Measurements from ENCODE around the gene USP17L17.
"Not testable (repeated sequence)": the region's sequence is repeated elsewhere in the genome, so short reads cannot be mapped to it uniquely, and the experiment has no call there.

The USP17L17 gene

GRCh38 chr4:9243579-9243978 lies at the start of gene USP17L17:
Gene USP17L17 (plus strand): TSS chr4:9243879. CDS start chr4:9243879, 0 bp downstream.
- DNase-seq, result not testable (repeated sequence)

GRCh38 chr4:9210357-9210756 lies 33.3 kb upstream of the USP17L17 start, which contains the start of gene USP17L10:
Gene USP17L10 (plus strand): TSS chr4:9210657. CDS start chr4:9210657, 0 bp downstream.
- not testable (repeated sequence) for DNase-seq

- DNase-seq, result not testable (repeated sequence)
Observed at GRCh38 chr4:9214701-9215100, 29.0 kb upstream of the USP17L17 start.

GRCh38 chr4:9215105-9215504 lies 28.6 kb upstream of the USP17L17 start, which contains the start of gene USP17L11:
Gene USP17L11 (plus strand): TSS chr4:9215405. CDS start chr4:9215405, 0 bp downstream.
- not testable (repeated sequence) for DNase-seq

- DNase-seq, result not testable (repeated sequence)
Observed at GRCh38 chr4:9219852-9220251, 23.8 kb upstream of the USP17L17 start, which contains the start of gene USP17L12. Gene USP17L12 (plus strand): TSS chr4:9220152. CDS start chr4:9220152, 0 bp downstream.

GRCh38 chr4:9224596-9224995 lies 19.1 kb upstream of the USP17L17 start, which contains the start of gene USP17L13:
Gene USP17L13 (plus strand): TSS chr4:9224896. CDS start chr4:9224896, 0 bp downstream.
- not testable (repeated sequence) for DNase-seq

- not testable (repeated sequence) for DNase-seq
Observed at GRCh38 chr4:9230249-9230648, 13.4 kb upstream of the USP17L17 start.

GRCh38 chr4:9234085-9234484 lies 9.6 kb upstream of the USP17L17 start, which contains the start of gene USP17L15:
Gene USP17L15 (plus strand): TSS chr4:9234385. CDS start chr4:9234385, 0 bp downstream.
- DNase-seq, result not testable (repeated sequence)

- DNase-seq, result not testable (repeated sequence)
Observed at GRCh38 chr4:9238461-9238860, 5.2 kb upstream of the USP17L17 start.

GRCh38 chr4:9247953-9248680 lies 4.4 kb downstream of the USP17L17 start, which contains the start of gene USP17L18:
Gene USP17L18 (plus strand): TSS chr4:9248630. CDS start chr4:9248630, 0 bp downstream.
- not testable (repeated sequence) for DNase-seq

GRCh38 chr4:9253078-9253477 lies 9.4 kb downstream of the USP17L17 start, which contains the start of gene USP17L19:
Gene USP17L19 (plus strand): TSS chr4:9253378. CDS start chr4:9253378, 0 bp downstream.
- DNase-seq, result not testable (repeated sequence)

GRCh38 chr4:9257824-9258223 lies 14.1 kb downstream of the USP17L17 start, which contains the start of gene USP17L20:
Gene USP17L20 (plus strand): TSS chr4:9258124. CDS start chr4:9258124, 0 bp downstream.
- not testable (repeated sequence) for DNase-seq

GRCh38 chr4:9262572-9262971 lies 18.9 kb downstream of the USP17L17 start, which contains the start of gene USP17L21:
Gene USP17L21 (plus strand): TSS chr4:9262872. CDS start chr4:9262872, 0 bp downstream.
- DNase-seq, result not testable (repeated sequence)

GRCh38 chr4:9267319-9267718 lies 23.6 kb downstream of the USP17L17 start, which contains the start of gene USP17L22:
Gene USP17L22 (plus strand): TSS chr4:9267619. CDS start chr4:9267619, 0 bp downstream.
- DNase-seq, result not testable (repeated sequence)

- DNase-seq, result not testable (repeated sequence)
Observed at GRCh38 chr4:9271719-9272118, 28.0 kb downstream of the USP17L17 start.
